Sigmoid colon (tissue), 4 donors: ENCODE results near the gene ZDHHC21.

Experiments used
- POLR2A ChIP-seq, 2 donors: fragments of 450-650 bp; IDR thresholded peaks; one replicate each; pipeline ENCODE4 v1.6.1; 2016; ENCODE audit warnings: antibody characterized with exemption in 2 of 2, mild to moderate bottlenecking in 2 of 2, moderate library complexity in 2 of 2
- POLR2AphosphoS5 ChIP-seq, 4 donors: sonication (generic); formaldehyde crosslinking; IDR thresholded peaks; one replicate each; pipeline ENCODE4 v1.6.1; 2017; ENCODE audit warnings: antibody characterized with exemption in 4 of 4
- TF ChIP-seq, protein P1 (sequence below), 4 experiments: fragments of 450-650 bp in 3 of 4; fragments of 200-600 bp in 1 of 4; IDR thresholded peaks; one replicate each; pipeline ENCODE4 v1.5.1; 2016 to 2019; ENCODE audit warnings: antibody characterized with exemption in 4 of 4, mild to moderate bottlenecking in 3 of 4, moderate library complexity in 2 of 4

- TF ChIP-seq POLR2A (IDR thresholded peaks at IDR 0.05) = no peak
- TF ChIP-seq, protein P1, sequence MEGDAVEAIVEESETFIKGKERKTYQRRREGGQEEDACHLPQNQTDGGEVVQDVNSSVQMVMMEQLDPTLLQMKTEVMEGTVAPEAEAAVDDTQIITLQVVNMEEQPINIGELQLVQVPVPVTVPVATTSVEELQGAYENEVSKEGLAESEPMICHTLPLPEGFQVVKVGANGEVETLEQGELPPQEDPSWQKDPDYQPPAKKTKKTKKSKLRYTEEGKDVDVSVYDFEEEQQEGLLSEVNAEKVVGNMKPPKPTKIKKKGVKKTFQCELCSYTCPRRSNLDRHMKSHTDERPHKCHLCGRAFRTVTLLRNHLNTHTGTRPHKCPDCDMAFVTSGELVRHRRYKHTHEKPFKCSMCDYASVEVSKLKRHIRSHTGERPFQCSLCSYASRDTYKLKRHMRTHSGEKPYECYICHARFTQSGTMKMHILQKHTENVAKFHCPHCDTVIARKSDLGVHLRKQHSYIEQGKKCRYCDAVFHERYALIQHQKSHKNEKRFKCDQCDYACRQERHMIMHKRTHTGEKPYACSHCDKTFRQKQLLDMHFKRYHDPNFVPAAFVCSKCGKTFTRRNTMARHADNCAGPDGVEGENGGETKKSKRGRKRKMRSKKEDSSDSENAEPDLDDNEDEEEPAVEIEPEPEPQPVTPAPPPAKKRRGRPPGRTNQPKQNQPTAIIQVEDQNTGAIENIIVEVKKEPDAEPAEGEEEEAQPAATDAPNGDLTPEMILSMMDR (IDR thresholded peaks at IDR 0.05) = no peak
- TF ChIP-seq POLR2AphosphoS5 (IDR thresholded peaks at IDR 0.05) = no peak
These were observed 84.7 kb downstream of the ZDHHC21 start for GRCh38 chr9:14608540-14608939.
